ENCODE results near the gene GPS2.
"Not testable (repeated sequence)": the region's sequence is repeated elsewhere in the genome, so short reads cannot be mapped to it uniquely, and the experiment has no call there.

GPS2 gene

DNA sequence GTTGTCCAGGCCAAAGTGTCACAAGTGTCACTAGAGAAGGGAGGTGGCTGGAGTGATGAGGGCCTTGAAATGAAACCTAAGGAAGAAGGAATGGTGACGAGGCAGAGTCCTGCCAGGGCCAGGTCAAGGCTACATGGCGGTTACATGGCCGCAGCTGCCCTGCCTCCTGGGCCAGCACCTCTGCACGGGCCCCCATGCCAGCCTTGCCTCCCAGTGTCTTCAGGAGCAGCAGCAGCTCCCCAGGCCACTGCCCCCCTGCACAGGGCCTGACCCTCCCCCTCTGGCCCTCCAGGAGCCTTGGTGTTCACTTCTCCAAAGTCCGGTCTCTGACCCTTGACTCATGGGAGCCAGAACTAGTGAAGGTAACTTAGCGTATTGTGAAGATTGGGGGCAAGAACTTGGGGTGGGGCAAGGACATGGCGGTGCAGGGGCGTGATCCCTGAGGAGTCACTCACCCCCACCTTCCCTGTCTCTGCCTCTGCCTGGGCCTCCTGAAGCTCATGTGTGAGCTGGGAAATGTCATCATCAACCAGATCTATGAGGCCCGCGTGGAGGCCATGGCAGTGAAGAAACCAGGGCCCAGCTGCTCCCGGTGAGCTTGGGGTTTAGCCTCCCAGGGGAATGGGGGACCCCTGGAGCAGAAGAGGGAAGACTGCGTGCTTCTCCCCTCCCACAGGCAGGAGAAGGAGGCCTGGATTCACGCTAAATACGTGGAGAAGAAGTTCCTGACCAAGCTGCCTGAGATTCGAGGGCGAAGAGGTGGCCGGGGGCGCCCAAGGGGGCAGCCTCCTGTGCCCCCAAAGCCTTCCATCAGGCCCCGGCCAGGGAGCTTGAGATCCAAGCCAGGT lies 32.7 kb upstream of the GPS2 start:
- peaks cover 47% of the 10 kb centered on the region for H3K4me1 Mint-ChIP-seq
- ATAC-seq: no peak
- no peaks in the 10 kb centered on the region for H3K9me3 Mint-ChIP-seq
- H3K27me3 Mint-ChIP-seq: no peaks in the 10 kb centered on the region
- H3K36me3 Mint-ChIP-seq: peaks cover 67% of the 10 kb centered on the region
- no peak overlapping the region for H3K4me3 Mint-ChIP-seq
- peak overlapping the region; percentile 48 for H3K27ac Mint-ChIP-seq

DNA sequence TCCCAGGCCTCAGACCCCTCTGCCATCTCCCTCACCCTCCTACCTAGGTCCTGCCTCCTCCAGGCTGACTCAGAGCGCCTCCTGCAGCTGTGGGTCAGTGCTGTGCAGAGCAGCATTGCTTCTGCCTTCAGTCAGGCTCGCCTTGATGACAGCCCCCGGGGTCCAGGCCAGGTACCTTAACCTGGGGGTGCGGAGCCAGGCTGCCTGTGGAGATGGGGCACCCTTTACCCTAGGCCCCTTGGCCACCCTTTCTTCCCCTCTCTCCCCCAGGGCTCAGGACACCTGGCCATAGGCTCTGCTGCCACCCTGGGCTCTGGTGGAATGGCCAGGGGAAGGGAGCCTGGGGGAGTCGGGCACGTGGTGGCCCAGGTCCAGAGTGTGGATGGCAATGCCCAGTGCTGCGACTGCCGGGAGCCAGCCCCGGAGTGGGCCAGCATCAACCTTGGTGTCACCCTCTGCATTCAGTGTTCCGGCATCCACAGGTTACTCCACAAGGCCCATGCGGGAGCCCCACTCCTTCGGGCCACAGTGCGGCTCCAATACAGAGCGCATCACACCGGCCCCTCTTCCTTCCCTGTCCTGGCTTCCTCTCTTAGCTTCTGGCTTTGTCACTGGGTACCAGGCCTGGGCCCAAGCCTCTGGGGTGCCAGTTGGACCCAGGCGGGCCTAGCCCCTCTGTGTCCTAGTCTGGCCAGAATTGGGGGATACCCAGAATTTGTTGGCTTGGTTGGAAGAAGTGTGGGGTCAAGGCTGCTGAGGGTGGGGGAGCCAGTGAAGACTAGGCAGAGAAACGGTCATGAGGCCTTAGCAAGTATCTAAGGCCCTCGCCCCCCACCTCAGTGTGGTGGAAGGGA lies 31.8 kb upstream of the GPS2 start:
- Mint-ChIP-seq H3K27me3 (no peaks in the 10 kb centered on the region), H3K9me3 (no peaks in the 10 kb centered on the region), H3K36me3 (peaks cover 72% of the 10 kb centered on the region), H3K4me3 (peak overlapping the region; percentile 21), H3K4me1 (peaks cover 40% of the 10 kb centered on the region), H3K27ac (no peak overlapping the region)
- no peak for ATAC-seq

DNA sequence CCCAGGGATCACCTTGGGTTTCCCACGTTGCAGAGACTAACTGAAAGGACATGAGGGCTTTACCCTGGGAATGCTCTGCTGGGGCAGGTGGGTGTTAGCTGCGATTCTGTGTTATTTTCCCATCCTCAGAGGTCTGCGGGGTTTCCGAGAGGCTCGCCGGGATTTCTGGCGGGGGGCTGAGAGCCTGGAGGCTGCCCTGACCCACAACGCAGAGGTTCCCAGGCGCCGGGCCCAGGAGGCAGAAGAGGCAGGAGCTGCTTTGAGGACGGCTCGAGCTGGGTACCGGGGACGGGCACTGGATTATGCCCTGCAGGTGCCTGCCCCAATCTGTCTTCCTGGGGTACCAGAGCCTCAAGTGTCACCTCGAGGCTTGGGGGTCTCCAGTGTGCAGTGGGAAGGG lies 28.1 kb upstream of the GPS2 start:
- peaks cover 21% of the 10 kb centered on the region for H3K4me1 Mint-ChIP-seq
- H3K36me3 Mint-ChIP-seq: peaks cover 71% of the 10 kb centered on the region
- no peak overlapping the region for H3K4me3 Mint-ChIP-seq
- no peaks in the 10 kb centered on the region for H3K27me3 Mint-ChIP-seq
- H3K27ac Mint-ChIP-seq: peak overlapping the region; percentile 46
- ATAC-seq: no peak
- H3K9me3 Mint-ChIP-seq: no peaks in the 10 kb centered on the region

DNA sequence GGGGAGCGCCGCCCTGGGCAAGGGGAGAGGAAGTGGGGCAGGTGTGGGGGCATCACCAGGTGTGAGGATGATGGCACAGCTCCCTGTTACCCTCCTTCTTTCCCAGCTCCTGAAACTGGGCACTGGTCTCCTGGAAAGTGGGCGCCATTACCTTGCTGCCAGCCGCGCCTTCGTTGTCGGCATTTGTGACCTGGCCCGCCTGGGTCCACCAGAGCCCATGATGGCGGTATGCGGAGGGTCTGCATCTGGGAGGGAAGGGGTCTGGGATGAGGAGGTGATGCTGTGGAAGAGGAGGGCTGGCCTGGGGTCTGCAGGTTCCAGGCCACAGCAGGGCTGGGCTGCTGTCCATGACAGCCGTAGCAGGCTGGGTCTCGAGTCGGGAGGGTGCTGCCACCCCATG lies 26.7 kb upstream of the GPS2 start:
- H3K36me3 Mint-ChIP-seq: peaks cover 63% of the 10 kb centered on the region
- H3K4me1 Mint-ChIP-seq: peaks cover 35% of the 10 kb centered on the region
- no peaks in the 10 kb centered on the region for H3K9me3 Mint-ChIP-seq
- H3K27me3 Mint-ChIP-seq: no peaks in the 10 kb centered on the region
- ATAC-seq: no peak
- peak overlapping the region; percentile 4 for H3K27ac Mint-ChIP-seq
- H3K4me3 Mint-ChIP-seq: no peak overlapping the region

DNA sequence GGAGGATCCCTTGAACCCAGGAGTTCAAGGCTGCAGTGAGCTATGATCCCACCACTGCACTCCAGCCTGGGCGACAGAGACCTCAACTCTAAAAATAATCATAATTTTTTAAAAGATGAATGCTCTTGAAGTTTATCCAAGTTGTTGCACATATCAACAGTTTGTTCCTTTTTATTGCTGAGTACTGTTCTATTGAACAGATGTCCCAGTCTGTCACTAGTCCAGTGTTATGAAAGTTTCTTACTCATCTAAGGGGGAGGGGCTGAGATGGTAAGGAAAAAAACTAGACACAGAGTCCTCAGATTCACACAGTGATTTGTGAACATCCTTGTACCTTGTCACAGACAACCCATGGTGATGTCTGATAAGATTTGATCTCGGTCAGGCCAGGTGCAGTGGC lies 25.0 kb upstream of the GPS2 start:
- no peak for ATAC-seq
- H3K36me3 Mint-ChIP-seq: peaks cover 51% of the 10 kb centered on the region
- no peak overlapping the region for H3K4me3 Mint-ChIP-seq
- no peaks in the 10 kb centered on the region for H3K9me3 Mint-ChIP-seq
- H3K27ac Mint-ChIP-seq: peak overlapping the region; percentile 42
- H3K4me1 Mint-ChIP-seq: peaks cover 42% of the 10 kb centered on the region
- no peaks in the 10 kb centered on the region for H3K27me3 Mint-ChIP-seq

DNA sequence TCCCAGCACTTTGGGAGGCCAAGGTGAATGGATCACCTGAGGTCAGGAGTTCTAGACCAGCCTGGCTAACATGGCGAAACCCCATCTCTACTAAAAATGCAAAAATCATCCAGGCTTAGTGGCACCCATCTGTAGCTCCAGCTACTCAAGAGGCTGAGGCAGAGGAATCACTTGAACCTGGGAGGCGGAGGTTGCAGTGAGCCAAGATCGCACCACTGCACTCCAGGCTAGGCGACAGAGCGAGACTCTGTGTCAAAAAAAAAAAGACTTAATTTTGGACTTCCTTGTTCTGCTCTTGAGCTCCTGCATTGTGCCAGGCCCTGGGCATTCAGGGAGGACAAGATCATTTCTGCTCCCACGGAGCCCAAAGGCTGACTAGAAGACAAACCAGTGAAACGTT lies 22.4 kb upstream of the GPS2 start:
- Mint-ChIP-seq H3K36me3 (peaks cover 32% of the 10 kb centered on the region), H3K27ac (peak overlapping the region; percentile 85), H3K4me3 (peak overlapping the region; percentile 92), H3K4me1 (peaks cover 58% of the 10 kb centered on the region)
- H3K9me3 Mint-ChIP-seq, H3K27me3 Mint-ChIP-seq, ATAC-seq: not testable (repeated sequence)

DNA sequence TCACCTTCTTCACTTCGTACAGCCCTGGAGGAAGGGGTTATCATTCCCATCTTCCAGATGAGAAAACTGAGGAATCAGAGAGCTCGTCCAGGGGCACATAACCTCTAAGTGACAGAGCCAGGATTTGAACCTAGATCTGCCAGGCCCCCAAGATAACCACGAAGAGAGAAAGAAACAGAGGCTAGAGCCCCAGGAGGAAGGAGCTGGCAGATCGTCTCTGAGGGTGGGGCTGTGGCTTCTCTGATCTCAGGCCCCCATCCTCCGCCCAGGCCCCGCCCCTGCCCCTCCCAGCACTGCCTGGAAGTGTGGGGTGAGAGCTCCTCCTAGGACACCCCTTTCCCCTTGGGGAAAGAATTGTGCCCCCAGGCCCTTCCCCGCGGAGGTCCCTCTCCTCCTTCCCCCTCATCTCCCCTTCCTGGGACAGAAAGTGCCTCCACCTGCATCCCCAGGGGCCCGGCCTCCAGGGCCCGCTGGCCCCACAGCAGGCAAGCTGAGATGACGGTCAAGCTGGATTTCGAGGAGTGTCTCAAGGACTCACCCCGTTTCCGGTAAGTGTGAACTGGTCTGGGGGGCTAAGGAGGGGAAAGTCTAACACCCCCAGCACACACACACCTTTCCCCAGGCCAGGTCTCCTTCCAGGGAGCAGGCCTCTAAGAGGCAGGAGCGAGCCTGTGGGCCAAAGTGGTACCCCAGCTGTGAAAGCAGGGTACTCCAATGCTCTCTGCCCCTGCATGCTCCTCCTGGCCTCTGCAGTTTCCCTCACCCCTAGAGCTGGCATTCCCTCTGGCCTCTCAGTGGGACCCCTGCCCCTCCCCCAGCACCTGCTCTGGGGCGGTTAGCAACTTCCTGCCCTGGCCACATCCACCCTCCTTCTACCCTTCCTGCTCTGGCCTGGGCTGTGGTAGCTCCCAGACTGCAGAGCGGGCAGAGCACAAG lies 21.3 kb upstream of the GPS2 start, which contains the start of gene ACAP1:
ACAP1 (plus strand) TSS at position 290 of the 936 bp plus-strand sequence; CDS start at position 496, 206 bp downstream.
- H3K4me3 Mint-ChIP-seq: peak within 1 kb of the TSS; percentile 92
- H3K9me3 Mint-ChIP-seq: no peaks in the 10 kb centered on the region
- ATAC-seq: peak; percentile 97
- peak within 1 kb of the TSS; percentile 85 for H3K27ac Mint-ChIP-seq
- H3K4me1 Mint-ChIP-seq: peaks cover 68% of the 10 kb centered on the region
- H3K27me3 Mint-ChIP-seq: no peaks in the 10 kb centered on the region
- peaks cover 22% of the 10 kb centered on the region for H3K36me3 Mint-ChIP-seq

DNA sequence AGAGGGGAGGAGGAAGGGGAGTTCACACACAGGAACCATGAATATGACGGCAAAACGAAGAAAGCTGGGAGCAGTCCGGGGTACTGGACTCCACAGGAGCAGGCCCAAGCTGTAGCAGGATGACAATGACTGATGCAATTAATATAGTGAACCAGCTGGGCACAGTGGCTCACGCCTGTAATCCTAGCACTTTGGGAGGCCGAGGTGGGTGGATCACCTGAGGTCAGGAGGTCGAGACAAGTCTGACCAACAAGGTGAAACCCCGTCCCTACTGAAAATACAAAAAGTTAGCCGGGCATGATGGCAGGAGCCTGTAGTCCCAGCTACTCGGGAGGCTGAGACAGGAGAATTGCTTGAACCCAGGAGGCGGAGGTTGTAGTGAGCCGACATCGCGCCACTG lies 20.6 kb upstream of the GPS2 start:
- H3K9me3 Mint-ChIP-seq, ATAC-seq, H3K27me3 Mint-ChIP-seq: not testable (repeated sequence)
- peak overlapping the region; percentile 92 for H3K4me3 Mint-ChIP-seq
- H3K36me3 Mint-ChIP-seq: peaks cover 19% of the 10 kb centered on the region
- H3K27ac Mint-ChIP-seq: peak overlapping the region; percentile 85
- peaks cover 73% of the 10 kb centered on the region for H3K4me1 Mint-ChIP-seq

DNA sequence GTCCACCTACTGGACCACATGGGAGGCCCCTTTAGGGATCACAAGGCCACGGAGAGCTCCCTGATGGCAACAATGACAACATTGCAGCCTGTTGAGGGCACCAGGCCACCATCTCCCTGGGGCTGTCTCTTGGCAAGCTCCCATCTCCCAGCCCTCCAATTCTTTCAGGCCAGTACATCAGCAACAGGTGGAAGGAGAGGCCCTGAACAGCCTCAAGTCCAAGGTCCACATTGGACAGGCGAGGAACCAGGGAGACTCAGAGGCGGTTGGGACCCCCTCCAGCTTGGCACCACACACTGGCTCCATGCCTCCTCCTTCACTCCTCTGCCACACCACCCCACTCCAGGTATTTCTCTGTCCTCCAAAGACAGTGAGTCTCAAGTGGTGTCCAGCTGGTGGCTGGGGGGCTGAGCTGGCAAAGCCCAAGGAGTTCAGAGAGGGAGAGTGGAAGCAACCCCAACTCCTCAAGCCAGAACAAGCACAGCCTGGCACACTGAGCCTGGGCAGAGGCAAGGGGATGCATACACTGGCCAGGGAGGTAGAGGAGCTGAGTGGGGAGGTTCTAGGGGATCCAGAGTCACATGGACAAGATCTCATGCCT lies 19.9 kb upstream of the GPS2 start:
- ATAC-seq: no peak
- H3K27ac Mint-ChIP-seq: peak overlapping the region; percentile 85
- H3K36me3 Mint-ChIP-seq: peaks cover 14% of the 10 kb centered on the region
- peaks cover 78% of the 10 kb centered on the region for H3K4me1 Mint-ChIP-seq
- H3K4me3 Mint-ChIP-seq: peak overlapping the region; percentile 92
- H3K9me3 Mint-ChIP-seq: no peaks in the 10 kb centered on the region
- H3K27me3 Mint-ChIP-seq: no peaks in the 10 kb centered on the region

DNA sequence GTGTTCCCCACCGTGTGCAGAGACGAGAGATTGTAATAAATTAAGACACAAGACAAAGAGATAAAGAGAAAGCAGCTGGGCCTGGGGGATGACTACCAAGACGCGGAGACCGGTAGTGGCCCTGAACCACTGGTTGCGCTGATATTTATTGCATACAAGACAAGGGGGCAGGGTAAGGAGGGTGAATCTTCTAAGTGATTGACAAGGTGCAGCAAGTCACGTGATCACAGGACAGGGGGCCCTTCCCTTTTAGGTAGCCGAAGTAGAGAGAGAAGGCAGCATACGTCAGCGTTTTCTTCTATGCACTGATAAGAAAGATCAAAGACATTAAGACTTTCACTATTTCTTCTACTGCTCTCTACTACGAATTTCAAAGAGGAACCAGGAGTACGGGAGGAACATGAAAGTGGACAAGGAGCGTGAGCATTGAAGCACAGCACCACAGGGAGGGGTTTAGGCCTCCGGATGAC lies 17.5 kb upstream of the GPS2 start:
- peak overlapping the region; percentile 74 for H3K4me3 Mint-ChIP-seq
- peaks cover 83% of the 10 kb centered on the region for H3K4me1 Mint-ChIP-seq
- H3K27ac Mint-ChIP-seq: peak overlapping the region; percentile 99
- not testable (repeated sequence) for H3K27me3 Mint-ChIP-seq, ATAC-seq, H3K9me3 Mint-ChIP-seq
- H3K36me3 Mint-ChIP-seq: peaks cover 13% of the 10 kb centered on the region

DNA sequence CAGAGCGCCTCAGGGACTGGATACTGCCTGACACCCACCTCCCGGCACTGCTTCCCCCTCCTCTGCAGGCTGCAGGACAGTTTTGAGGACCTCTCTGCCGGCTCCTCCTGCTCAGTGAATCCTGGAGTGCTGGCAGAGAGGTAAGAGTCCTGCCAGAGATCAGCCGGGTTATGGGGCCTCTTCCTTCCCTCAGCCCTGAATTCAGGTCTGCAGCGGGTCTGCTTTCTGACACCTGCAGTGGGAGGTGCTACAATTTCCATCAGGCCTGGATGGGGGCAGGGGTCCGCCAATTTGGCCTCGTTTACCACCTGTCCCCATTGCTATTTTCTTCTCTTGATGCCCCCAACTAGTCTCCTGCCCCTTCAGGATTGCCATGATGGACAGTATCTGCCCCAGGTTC lies 17.0 kb upstream of the GPS2 start:
- Mint-ChIP-seq H3K27me3 (no peaks in the 10 kb centered on the region), H3K27ac (peak overlapping the region; percentile 99), H3K4me3 (peak overlapping the region; percentile 74), H3K36me3 (peaks cover 9% of the 10 kb centered on the region), H3K9me3 (no peaks in the 10 kb centered on the region), H3K4me1 (peaks cover 83% of the 10 kb centered on the region)
- ATAC-seq: no peak

DNA sequence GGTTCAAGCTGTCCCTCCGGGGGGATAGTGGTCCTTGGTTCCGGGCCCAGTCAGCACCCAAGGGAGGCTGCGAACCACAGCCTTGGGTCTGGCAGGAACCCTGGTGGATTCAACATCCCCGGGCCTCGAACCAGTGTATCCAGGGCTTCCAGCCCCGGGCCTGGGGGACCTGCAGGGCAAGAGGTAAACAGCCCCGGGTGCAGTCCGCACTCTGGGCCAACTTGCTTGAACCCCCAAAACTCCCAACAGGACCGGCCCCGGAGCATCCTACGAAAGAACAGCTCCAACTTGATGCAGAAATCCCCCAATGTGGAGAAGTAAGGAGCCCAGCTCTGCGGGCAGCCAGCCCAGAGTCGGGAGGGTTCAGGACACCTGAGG lies 15.5 kb upstream of the GPS2 start:
- Mint-ChIP-seq H3K27me3 (no peaks in the 10 kb centered on the region), H3K27ac (peak overlapping the region; percentile 99), H3K36me3 (peaks cover 6% of the 10 kb centered on the region), H3K4me3 (peak overlapping the region; percentile 99), H3K9me3 (no peaks in the 10 kb centered on the region), H3K4me1 (peaks cover 77% of the 10 kb centered on the region)
- ATAC-seq: no peak

DNA sequence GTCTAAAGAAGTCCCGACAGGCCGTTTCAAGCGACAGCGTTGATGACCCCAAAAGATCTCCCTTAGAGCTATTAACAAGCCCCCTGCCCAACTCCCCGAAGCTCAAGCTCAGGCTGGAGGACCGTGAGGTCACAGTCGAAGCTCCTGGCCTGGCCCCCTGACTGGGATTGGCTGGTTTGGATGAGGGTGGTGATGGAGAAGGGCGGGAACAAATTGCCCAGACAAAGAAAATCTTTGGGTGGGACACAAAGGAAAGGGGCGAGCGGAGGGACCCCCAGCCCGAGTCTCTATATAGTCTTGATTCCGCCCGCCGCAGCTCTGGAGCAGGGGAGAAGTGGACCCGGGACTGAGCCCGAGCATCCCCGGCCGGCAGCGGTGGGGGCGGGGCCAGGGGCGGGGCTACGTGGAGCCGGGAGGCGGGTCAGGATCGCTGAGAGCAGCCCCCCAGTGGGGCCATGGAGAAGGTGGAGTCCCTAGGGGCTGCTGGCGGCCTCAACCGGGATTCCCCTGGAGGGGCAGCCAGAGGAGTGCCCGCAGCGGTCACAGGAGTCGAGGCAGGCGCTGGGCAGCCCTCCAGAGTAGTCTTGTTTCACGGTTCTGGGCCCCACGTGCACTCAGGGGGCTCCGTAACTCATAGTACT lies 15.0 kb upstream of the GPS2 start:
- H3K27ac Mint-ChIP-seq: peak overlapping the region; percentile 99
- H3K4me1 Mint-ChIP-seq: peaks cover 72% of the 10 kb centered on the region
- H3K4me3 Mint-ChIP-seq: peak overlapping the region; percentile 99
- ATAC-seq: peak; percentile 77
- H3K36me3 Mint-ChIP-seq: peaks cover 8% of the 10 kb centered on the region
- no peaks in the 10 kb centered on the region for H3K27me3 Mint-ChIP-seq
- H3K9me3 Mint-ChIP-seq: no peaks in the 10 kb centered on the region
